GM21390 (cell line): ENCODE results near the gene GLOD5.
"Not testable (repeated sequence)": the region's sequence is repeated elsewhere in the genome, so short reads cannot be mapped to it uniquely, and the experiment has no call there.

Experiments
- ATAC-seq: cut with Tn5 transposase; IDR thresholded peaks from one replicate; pipeline ENCODE4 v1.9.1; 2021; ENCODE audit not compliant: unreplicated experiment

The GLOD5 gene

DNA sequence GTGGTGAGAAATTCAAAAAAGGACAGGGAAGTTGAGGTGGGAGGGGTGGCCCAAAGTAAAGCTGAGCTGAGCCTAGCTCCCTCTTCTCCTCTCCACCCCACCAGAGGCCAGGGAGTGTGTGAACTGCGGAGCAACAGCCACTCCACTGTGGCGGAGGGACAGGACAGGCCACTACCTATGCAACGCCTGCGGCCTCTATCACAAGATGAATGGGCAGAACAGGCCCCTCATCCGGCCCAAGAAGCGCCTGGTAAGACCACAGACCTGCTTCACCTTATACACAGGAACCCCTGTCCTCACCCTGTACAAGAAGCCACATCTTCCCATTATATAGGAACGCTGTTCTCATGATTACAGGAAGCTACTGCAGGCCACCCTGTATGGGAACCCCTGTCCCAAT lies 30.7 kb downstream of the GLOD5 start:
- no peak for ATAC-seq

DNA sequence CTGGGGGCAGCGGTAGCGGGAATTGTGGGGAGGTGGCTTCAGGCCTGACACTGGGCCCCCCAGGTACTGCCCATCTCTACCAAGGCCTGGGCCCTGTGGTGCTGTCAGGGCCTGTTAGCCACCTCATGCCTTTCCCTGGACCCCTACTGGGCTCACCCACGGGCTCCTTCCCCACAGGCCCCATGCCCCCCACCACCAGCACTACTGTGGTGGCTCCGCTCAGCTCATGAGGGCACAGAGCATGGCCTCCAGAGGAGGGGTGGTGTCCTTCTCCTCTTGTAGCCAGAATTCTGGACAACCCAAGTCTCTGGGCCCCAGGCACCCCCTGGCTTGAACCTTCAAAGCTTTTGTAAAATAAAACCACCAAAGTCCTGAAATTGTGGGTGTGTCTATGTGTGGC lies 32.4 kb downstream of the GLOD5 start:
- ATAC-seq: no peak

DNA sequence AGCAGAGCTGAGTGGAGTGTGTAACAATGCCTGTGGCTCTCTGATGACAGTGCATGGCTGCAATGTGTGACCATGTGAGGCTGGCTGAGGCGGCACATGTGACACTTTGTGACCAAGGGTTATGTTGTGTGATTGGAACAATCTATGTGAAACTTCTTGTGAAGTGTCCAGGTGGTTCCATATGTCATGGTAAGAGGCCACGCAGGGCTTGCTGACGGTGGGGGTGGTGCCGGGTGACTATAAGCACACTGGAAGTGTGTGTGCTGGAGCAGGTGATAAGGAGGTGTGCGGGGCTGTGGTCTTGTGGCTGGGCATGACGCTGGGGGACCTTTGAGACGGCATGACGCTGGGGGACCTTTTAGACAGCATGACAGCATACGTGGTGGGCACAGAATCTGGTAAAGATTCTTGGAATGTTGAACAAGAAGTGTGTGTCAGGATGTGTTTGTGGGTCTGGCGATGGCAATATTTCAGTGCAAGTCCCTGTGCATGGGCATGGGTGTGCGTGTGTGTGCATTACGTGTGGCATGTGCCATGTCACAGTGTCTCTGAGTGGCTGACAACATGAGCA lies 32.9 kb downstream of the GLOD5 start:
- no peak for ATAC-seq

DNA sequence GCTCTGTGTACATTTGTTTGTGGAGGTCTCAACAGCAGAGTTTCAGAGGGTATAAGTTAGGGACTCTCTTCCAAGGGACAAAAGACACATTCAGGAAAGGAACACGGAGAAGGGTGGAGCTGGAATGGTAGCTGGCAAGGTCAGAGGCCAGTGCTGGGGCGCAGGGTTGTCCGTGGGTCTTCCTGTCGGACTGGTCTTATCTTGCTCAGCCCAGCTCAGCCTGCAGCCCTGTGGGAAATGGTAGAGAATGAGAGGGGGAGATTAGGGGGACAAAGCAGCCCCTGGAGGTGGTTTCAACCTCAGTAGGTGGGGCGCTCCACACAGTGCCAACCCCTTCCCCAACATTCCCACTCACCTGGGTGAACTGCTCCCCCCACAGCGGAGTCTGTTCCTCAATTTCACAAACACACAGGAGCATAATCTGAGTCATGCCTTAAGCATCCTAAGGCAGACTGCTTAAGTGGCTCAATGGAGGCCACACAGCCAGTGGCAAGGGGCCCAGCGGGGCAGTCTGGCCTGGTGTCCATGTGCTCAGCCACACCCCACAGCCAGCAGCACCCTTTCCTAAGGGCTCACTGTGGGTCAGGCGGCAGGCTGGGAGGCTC lies 33.5 kb downstream of the GLOD5 start:
- ATAC-seq: no peak

DNA sequence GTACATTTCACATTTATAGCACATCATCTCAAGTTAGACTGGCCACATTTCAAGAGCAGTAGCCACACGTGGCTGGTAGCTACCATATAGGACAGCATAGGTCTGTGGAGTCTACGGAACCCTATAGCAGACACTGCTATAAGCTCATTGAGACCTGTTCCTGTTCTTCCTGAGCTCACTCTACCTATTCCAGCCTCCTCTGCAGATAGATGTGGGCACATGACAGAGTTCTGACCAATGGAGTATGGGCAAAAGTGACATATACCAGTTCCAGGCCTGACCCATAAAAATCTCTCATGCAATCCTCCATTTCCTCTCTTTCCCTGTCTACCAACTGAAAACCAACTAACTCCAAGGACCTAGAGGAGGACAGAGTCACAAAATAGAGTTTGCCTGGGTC lies 36.8 kb downstream of the GLOD5 start:
- ATAC-seq: no peak

DNA sequence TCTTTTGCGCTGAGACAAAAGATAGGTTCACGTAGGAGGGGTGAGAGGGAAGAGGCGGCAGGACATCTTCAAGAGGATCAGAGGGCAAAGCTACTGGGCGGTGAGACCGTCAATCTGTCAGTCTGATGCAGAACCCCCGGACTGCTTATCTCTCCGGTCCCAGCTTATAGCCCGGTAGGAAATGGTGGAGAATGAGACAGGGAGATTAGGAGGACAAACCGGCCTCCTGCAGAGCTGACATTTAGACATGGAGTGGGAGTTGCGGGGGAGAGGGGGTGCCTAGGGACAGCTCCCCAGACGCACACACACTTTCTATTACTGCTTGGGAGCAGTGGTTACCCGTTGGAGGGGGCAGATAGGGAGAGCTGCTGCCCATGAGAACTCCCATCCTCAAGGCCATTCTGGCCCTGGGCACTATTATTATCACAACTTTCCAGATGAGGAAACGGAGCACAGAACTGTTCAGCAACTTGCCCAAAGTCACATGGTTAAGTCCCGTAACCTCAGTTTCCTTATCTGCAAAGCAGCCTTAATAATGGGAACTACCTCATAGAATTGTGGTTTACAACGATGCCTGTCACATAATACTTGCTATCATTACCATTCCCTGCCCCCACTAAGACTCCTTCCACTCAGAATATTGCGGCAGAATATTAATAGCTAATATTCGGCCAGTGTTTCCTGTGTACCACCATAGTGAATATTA lies 39.2 kb downstream of the GLOD5 start:
- no peak for ATAC-seq

DNA sequence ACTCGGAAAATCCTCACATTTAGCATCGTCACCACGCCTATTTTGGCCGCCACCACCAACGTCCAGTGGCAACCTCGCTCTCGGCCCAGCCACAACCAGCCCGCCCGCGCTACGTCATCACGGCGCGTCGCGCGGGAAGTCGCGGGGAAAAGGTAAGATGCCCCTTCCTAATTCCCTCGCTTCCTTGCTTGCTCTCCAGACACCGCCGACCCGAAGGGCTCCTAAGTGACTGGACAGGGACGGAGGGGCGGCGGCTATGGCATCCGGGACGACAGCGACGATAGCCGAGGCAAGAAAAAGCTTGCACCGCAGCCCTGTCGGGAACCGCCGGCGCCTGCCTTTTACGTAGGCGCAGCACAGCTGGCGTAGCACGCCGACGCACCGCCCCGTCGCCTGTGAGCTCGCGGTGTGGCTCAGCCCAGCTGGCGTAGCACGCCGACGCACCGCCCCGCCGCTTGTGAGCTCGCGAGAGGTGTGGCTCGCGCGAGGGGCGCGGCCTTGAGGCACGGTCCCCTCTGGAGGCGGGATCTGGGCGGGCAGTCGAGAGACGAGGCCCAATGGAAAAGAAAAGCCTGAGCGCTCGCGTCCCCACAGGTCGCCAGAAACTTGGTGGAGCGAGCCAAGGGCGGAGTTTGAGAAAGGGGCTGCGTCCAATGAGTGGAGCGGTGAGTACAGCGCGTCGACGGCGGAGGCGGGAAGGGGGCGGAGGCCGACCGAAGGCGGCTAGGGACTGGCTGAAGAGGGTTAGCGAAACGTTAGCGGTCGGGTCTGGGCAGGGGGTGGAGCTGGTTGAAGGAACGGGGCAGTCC lies 39.9 kb downstream of the GLOD5 start, which contains the start of gene HDAC6:
TSS of gene HDAC6 (plus strand) at position 788 of the 809 bp plus-strand sequence. CDS start 626 bp downstream, outside the sequence.
- peak; percentile 88 for ATAC-seq

DNA sequence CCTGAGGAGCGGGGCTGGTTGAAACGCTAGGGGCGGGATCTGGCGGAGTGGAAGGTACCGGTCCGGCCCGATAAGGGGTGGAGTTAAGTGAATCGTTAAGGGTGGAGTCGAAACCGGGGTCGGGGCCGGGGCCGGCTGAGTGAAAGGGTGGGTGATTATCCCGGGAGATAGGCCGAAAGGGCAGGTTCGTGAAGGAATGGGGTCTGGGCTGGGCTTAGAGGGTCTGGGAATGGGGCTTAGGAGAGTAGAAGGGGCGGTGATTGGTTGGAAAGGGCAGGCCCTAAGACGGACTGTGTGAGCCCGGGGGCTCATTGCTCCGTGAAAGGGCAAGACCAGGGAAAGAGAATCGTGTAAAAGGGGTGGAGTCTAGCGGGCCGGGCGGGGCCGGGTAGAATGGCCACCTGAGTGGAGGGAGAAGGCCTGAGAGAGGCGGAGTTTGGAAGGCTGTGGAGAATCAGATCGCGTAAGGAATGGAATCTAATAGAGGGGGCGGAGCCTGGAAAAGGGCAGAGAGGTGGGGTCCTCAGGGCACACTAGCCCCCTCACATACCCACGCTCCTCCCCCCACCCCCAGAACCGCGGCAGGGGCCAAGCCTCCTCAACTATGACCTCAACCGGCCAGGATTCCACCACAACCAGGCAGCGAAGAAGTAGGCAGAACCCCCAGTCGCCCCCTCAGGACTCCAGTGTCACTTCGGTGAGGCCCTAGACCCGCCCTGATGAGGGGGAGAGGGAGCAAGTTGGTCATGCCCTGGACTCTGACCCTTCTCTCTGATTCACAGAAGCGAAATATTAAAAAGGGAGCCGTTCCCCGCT lies 40.8 kb downstream of the GLOD5 start:
- ATAC-seq: peak; percentile 48

DNA sequence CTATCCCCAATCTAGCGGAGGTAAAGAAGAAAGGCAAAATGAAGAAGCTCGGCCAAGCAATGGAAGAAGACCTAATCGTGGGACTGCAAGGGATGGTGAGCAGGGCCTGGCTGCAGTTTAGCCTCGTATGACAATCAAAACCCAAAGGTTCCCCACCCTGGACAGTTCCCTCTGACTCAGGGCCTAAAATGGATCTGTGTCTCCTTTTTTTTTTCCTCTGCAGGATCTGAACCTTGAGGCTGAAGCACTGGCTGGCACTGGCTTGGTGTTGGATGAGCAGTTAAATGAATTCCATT lies 41.3 kb downstream of the GLOD5 start:
- no peak for ATAC-seq

DNA sequence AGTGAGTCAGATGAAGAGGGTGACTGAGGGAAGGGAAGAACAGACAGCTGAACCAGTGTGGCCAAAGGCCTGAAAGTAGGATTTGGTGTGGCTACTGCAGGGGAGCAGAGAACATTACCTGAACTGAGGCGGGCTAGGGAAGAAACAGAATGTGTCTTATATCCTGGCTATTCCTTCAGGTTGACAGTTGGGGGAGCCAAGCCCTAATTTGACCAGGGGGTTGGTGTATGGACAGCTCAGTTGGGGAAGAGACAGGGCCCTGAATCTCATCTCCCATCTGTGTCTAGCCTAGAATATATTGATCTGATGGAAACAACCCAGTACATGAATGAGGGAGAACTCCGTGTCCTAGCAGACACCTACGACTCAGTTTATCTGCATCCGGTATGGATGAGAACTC lies 44.5 kb downstream of the GLOD5 start:
- ATAC-seq: no peak

DNA sequence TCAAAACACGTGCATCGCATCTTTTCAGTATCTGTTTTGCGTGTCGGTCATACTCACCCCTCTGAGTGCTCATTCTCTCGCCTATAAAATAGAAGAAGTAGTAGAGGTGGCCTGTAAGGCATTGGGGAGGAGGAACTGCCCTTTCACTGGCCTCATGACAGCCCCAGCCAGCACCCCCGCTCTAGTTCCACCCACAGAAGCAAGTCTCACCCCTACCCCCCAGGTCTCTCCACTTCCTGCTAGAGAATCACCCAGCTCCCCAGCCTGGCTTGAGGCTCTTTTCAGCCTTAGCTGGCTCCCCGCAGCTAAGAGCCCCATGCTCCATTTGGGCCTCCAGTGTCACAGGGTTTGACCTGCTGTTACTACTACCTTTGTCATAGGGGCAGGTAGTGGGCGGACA lies 52.1 kb downstream of the GLOD5 start:
- ATAC-seq: no peak

DNA sequence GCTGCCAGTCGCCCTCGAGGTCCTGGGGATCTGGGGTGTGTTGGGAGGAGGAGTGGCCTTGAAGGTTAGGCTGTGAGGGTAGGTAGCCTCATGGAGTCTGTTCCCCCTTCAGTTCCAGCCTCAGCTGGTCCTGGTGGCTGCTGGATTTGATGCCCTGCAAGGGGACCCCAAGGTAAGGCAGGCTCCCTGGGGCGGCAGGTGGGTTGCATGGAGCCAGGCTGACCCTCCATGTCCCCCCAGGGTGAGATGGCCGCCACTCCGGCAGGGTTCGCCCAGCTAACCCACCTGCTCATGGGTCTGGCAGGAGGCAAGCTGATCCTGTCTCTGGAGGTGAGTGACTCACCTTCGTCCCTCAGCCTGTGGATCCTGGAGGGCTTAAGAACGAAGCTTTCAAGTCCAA lies 53.2 kb downstream of the GLOD5 start:
- no peak for ATAC-seq

DNA sequence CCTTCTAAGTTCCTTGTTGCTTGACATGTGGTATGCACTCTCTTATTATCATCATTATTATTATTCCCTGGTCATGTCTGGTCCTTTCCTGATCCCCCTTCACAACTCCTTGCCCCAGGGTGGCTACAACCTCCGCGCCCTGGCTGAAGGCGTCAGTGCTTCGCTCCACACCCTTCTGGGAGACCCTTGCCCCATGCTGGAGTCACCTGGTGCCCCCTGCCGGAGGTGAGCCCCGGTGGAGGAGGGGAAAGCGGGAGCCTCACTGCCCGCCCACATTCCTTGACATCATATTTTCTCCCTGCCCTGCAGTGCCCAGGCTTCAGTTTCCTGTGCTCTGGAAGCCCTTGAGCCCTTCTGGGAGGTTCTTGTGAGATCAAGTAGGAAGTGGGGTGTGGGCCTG lies 53.7 kb downstream of the GLOD5 start:
- no peak for ATAC-seq

DNA sequence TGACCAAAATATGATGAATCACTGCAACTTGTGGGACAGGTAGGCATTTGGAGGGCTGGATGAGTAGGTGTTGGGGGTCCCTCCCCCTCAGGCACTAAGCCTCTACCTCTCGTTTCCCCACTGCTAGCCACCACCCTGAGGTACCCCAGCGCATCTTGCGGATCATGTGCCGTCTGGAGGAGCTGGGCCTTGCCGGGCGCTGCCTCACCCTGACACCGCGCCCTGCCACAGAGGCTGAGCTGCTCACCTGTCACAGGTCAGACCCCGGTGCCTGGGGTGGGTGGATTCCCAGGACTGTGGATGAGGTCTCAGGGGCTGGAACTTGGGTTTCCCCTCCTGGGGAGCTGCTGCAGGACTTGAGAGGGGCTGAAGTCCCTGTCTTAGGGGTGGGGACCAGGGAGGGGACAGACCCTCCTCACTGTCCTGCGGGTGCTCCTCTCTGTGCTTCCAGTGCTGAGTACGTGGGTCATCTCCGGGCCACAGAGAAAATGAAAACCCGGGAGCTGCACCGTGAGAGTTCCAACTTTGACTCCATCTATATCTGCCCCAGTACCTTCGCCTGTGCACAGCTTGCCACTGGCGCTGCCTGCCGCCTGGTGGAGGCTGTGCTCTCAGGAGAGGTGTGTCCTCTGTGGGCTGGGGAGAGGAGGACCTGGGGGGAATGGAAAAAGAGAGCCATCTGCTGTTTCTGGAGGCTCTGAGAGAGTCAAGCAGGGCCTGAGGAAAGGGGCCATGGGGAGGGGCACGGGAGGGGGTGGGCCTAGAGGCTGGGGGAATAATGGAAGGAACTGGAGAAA lies 54.7 kb downstream of the GLOD5 start:
- ATAC-seq: no peak

DNA sequence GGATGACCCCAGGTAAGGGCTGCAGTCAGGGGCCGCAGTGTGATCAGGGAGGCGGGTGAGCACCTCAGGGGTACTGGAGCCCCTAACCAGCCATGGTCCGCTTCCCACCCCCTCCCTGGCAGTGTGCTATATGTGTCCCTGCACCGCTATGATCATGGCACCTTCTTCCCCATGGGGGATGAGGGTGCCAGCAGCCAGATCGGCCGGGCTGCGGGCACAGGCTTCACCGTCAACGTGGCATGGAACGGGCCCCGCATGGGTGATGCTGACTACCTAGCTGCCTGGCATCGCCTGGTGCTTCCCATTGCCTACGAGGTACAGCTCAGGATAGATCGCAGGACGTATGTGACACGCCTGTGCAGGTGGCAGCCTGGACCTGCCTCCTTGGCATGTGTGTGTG lies 56.6 kb downstream of the GLOD5 start:
- ATAC-seq: no peak

DNA sequence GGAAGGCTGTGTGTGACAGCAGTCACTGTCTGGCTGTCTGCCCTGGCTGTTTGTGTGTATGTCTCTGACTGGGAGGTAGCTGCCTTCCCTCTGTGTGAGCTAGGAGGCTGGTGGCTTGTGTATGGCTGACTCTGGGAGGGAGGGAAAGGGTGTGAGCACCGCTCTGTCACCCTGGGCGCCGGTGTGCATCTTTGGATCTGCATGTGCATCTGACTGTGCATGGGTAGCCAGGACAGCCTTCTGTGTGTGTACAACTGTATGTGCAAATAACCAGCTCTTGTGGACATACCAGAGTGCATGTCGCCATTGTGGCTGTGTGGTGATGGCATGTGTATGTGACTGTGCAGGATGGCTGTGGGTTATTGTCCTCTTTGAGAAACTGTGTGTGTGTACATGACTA lies 57.3 kb downstream of the GLOD5 start:
- no peak for ATAC-seq

DNA sequence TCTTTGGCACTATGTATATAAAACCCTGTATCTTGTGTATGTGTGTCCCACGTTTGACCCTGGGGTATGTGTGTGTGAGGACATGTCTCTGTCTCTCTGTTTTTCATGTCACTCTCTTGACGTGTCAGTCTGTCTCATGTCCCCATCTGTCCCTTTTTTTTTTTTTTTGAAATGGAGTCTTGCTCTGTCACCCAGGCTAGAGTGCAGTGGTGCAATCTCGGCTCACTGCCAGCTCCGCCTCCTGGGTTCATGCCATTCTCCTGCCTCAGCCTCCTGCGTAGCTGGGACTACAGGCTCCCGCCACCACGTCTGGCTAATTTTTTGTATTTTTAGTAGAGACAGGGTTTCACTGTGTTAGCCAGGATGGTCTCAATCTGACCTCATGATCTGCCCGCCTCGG lies 57.8 kb downstream of the GLOD5 start:
- not testable (repeated sequence) for ATAC-seq

DNA sequence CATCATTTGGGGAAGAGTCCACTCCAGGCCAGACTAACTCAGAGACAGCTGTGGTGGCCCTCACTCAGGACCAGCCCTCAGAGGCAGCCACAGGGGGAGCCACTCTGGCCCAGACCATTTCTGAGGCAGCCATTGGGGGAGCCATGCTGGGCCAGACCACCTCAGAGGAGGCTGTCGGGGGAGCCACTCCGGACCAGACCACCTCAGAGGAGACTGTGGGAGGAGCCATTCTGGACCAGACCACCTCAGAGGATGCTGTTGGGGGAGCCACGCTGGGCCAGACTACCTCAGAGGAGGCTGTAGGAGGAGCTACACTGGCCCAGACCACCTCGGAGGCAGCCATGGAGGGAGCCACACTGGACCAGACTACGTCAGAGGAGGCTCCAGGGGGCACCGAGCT lies 61.5 kb downstream of the GLOD5 start:
- ATAC-seq: no peak
